ENCODE results near the gene ASB5. TPM values are rescaled to one million over a fixed set of nuclear protein-coding genes. Genes with fewer than 3 reads are reported as not detected.
A peak's percentile ranks its signal among the peaks of the same experiment; 100 is the strongest.

Gene ASB5
- polyA plus RNA-seq, 1 donor (not counting 4 experiments of a cell fraction or from before 2014, with no cell fraction given) = not detected

GRCh38 chr4:176272799-176273198, 3.8 kb upstream of the ASB5 start:
- no peaks in the 10 kb centered on the region for H3K9me3 ChIP-seq (ENCODE audit: control insufficient read depth, low read depth, low read length)
- no peaks in the 10 kb centered on the region for H3K36me3 ChIP-seq (ENCODE audit: control insufficient read depth in 2 of 2, extremely low read depth in 1 of 2, insufficient read depth in 2 of 2, low read length in 2 of 2)
- FAIRE-seq (peak; percentile 13), DNase-seq (ENCODE audit: low read depth, low spot score) (no peak)
- H3K27ac ChIP-seq (ENCODE audit: control insufficient read depth, insufficient read depth, low read length) = no peak overlapping the region
- H4K20me1 ChIP-seq (ENCODE audit: control insufficient read depth, extremely low read depth, insufficient read depth, low read length) = no peaks in the 10 kb centered on the region
- no peak overlapping the region for H3K9ac ChIP-seq (ENCODE audit: control insufficient read depth, extremely low read depth, insufficient read depth, low read length)
- no peak overlapping the region for H3K4me2 ChIP-seq (ENCODE audit: control insufficient read depth, extremely low read depth, insufficient read depth, low read depth, low read length)
- no peaks in the 10 kb centered on the region for H3K79me2 ChIP-seq (ENCODE audit: control insufficient read depth, insufficient read depth, low read length)
- dilution Hi-C loops (cut with MboI; ENCODE audit: extremely low pct_ligation_motif_present, low sequenced_read_pairs) = no loop called here
- no peak overlapping the region for H3K4me3 ChIP-seq (ENCODE audit: control insufficient read depth in 2 of 3, extremely low read depth in 1 of 3, insufficient read depth in 2 of 3, low read depth in 1 of 3, low read length in 3 of 3)
- peaks cover 28% of the 10 kb centered on the region for H3K4me1 ChIP-seq (ENCODE audit: control insufficient read depth, extremely low read depth, insufficient read depth, low read length)
- H3K27me3 ChIP-seq (ENCODE audit: control insufficient read depth, extremely low read depth, insufficient read depth, low read length) = no peaks in the 10 kb centered on the region
- no peak overlapping the region for H2AFZ ChIP-seq (ENCODE audit: control insufficient read depth, low read length)
- no peaks in the 10 kb centered on the region for H3K9me1 ChIP-seq (ENCODE audit: control insufficient read depth, extremely low read depth, insufficient read depth, low read length)
- TF ChIP-seq, protein P1, sequence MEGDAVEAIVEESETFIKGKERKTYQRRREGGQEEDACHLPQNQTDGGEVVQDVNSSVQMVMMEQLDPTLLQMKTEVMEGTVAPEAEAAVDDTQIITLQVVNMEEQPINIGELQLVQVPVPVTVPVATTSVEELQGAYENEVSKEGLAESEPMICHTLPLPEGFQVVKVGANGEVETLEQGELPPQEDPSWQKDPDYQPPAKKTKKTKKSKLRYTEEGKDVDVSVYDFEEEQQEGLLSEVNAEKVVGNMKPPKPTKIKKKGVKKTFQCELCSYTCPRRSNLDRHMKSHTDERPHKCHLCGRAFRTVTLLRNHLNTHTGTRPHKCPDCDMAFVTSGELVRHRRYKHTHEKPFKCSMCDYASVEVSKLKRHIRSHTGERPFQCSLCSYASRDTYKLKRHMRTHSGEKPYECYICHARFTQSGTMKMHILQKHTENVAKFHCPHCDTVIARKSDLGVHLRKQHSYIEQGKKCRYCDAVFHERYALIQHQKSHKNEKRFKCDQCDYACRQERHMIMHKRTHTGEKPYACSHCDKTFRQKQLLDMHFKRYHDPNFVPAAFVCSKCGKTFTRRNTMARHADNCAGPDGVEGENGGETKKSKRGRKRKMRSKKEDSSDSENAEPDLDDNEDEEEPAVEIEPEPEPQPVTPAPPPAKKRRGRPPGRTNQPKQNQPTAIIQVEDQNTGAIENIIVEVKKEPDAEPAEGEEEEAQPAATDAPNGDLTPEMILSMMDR (optimal IDR thresholded peaks at IDR 0.05 in 1 of 3, IDR thresholded peaks at IDR 0.05 in 1 of 3, conservative IDR thresholded peaks at IDR 0.05 in 1 of 3; ENCODE audit: extremely low read depth in 1 of 3, insufficient read depth in 2 of 3, low read length in 3 of 3) = no peak
- TF ChIP-seq EZH2 (IDR thresholded peaks at IDR 0.05; ENCODE audit: low read length) = no peak

DNA sequence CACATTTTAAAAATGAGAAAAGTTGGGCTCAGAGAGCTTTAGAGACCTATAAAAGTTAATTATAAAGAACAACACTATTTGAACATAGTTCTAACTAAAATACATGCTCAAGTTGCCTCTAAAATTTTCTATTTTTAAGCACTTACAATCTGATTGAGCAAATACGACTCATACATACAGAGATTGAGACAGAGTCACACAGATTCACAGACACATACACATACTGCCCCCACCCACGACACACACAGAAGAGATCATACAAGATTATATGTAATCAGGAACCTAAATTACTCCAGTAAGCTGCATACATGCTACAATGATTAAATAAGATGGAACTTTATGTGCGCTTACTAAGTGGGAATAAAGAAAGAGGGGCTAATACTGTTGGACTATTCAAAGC, 2.7 kb upstream of the ASB5 start:
- TF ChIP-seq, protein P1 (optimal IDR thresholded peaks at IDR 0.05 in 1 of 3, IDR thresholded peaks at IDR 0.05 in 1 of 3, conservative IDR thresholded peaks at IDR 0.05 in 1 of 3; ENCODE audit: extremely low read depth in 1 of 3, insufficient read depth in 2 of 3, low read length in 3 of 3) = no peak
- TF ChIP-seq EZH2 (IDR thresholded peaks at IDR 0.05; ENCODE audit: low read length) = no peak
- Histone ChIP-seq H3K79me2 (ENCODE audit: control insufficient read depth, insufficient read depth, low read length) (no peaks in the 10 kb centered on the region), H3K9me3 (ENCODE audit: control insufficient read depth, low read depth, low read length) (no peaks in the 10 kb centered on the region), H3K9me1 (ENCODE audit: control insufficient read depth, extremely low read depth, insufficient read depth, low read length) (no peaks in the 10 kb centered on the region), H3K4me2 (ENCODE audit: control insufficient read depth, extremely low read depth, insufficient read depth, low read depth, low read length) (no peak overlapping the region), H3K36me3 (ENCODE audit: control insufficient read depth in 2 of 2, extremely low read depth in 1 of 2, insufficient read depth in 2 of 2, low read length in 2 of 2) (no peaks in the 10 kb centered on the region), H3K4me3 (ENCODE audit: control insufficient read depth in 2 of 3, extremely low read depth in 1 of 3, insufficient read depth in 2 of 3, low read depth in 1 of 3, low read length in 3 of 3) (no peak overlapping the region), H3K9ac (ENCODE audit: control insufficient read depth, extremely low read depth, insufficient read depth, low read length) (no peak overlapping the region), H2AFZ (ENCODE audit: control insufficient read depth, low read length) (no peak overlapping the region), H3K4me1 (ENCODE audit: control insufficient read depth, extremely low read depth, insufficient read depth, low read length) (peaks cover 28% of the 10 kb centered on the region), H3K27me3 (ENCODE audit: control insufficient read depth, extremely low read depth, insufficient read depth, low read length) (no peaks in the 10 kb centered on the region), H3K27ac (ENCODE audit: control insufficient read depth, insufficient read depth, low read length) (peak overlapping the region; percentile 76), H4K20me1 (ENCODE audit: control insufficient read depth, extremely low read depth, insufficient read depth, low read length) (no peaks in the 10 kb centered on the region)
- no peak for FAIRE-seq
- dilution Hi-C loops (cut with MboI; ENCODE audit: extremely low pct_ligation_motif_present, low sequenced_read_pairs) = no loop called here
- no peak for DNase-seq (ENCODE audit: low read depth, low spot score)

All from keratinocyte (primary cell).